ENCODE results near the gene STXBP1. TPM values are rescaled to one million over a fixed set of nuclear protein-coding genes. Genes with fewer than 3 reads are reported as not detected.

The STXBP1 gene
- total RNA-seq, 1 experiment from 2014 or later, result 10.9 TPM

- ChIA-PET POLR2A (ENCODE audit: low non-redundant PET) (interaction anchor here (0.5 to 0.6 kb wide), 2 partner anchors 187 to 427 kb away, joined by 4 to 6 read pairs; no protein-coding TSS in a partner anchor), CTCF (interaction anchor here (0.6 to 1.9 kb wide), 19 partner anchors 9 to 230 kb away, joined by 3 to 17 read pairs (median 5); partner anchors contain the start of genes PTRH1, ST6GALNAC4 and TTC16)
- Histone ChIP-seq H3K36me3 (ENCODE audit: insufficient read depth, low read length, poor library complexity, severe bottlenecking) (no peaks in the 10 kb centered on the region), H3K9me3 (ENCODE audit: low read depth, low read length, poor library complexity, severe bottlenecking) (no peaks in the 10 kb centered on the region), H3K27me3 (replicated peaks; ENCODE audit: insufficient read depth, low read depth, low read length, poor library complexity) (no peaks in the 10 kb centered on the region), H3K27ac (ENCODE audit: low read depth, low read length, poor library complexity, severe bottlenecking) (peak within 1 kb of the TSS; percentile 83), H3K4me1 (ENCODE audit: insufficient read depth, low read length, poor library complexity, severe bottlenecking) (peaks cover 10% of the 10 kb centered on the region), H3K4me3 (ENCODE audit: low read depth, low read length, poor library complexity, severe bottlenecking) (peak within 1 kb of the TSS; percentile 69)
- peak; percentile 98 for TF ChIP-seq CTCF (conservative IDR thresholded peaks at IDR 0.05; ENCODE audit: low read depth, low read length)
- no peak for TF ChIP-seq EZH2 (IDR thresholded peaks at IDR 0.05; ENCODE audit: borderline replicate concordance, low read depth, low read length, poor library complexity, severe bottlenecking)
- peak; percentile 99 for DNase-seq (ENCODE audit: low spot score)
- intact Hi-C loops (cut with micrococcal nuclease; ENCODE audit: unreplicated experiment), result loop anchor here (1.0 to 2.0 kb wide), 5 partner anchors 50 to 231 kb away; no protein-coding TSS in a partner anchor
- BruUV-seq (replicated peaks), result no TSS peak
Observed at GRCh38 chr9:127734747-127735529, 122.9 kb downstream of the STXBP1 start, which contains the start of gene TOR2A. TSS of gene TOR2A (minus strand) at chr9:127735294. CDS start at chr9:127735270, 24 bp downstream.

- no peaks in the 10 kb centered on the region for H3K27me3 ChIP-seq (replicated peaks; ENCODE audit: insufficient read depth, low read depth, low read length, poor library complexity)
- TF ChIP-seq CTCF (conservative IDR thresholded peaks at IDR 0.05; ENCODE audit: low read depth, low read length) (no peak), EZH2 (IDR thresholded peaks at IDR 0.05; ENCODE audit: borderline replicate concordance, low read depth, low read length, poor library complexity, severe bottlenecking) (no peak)
- H3K27ac ChIP-seq (ENCODE audit: low read depth, low read length, poor library complexity, severe bottlenecking), result no peak overlapping the region
- CTCF ChIA-PET, result interaction anchor here (0.8 to 1.9 kb wide), 6 partner anchors 20 to 186 kb away, joined by 4 to 17 read pairs (median 6); partner anchors contain the start of genes PTRH1, ST6GALNAC4 and TTC16
- intact Hi-C loops (cut with micrococcal nuclease; ENCODE audit: unreplicated experiment), result loop anchor here (1.0 to 2.0 kb wide), 3 partner anchors 50 to 185 kb away; no protein-coding TSS in a partner anchor
- BruUV-seq (replicated peaks), result no TSS peak
- H3K4me1 ChIP-seq (ENCODE audit: insufficient read depth, low read length, poor library complexity, severe bottlenecking), result peaks cover 10% of the 10 kb centered on the region
- H3K9me3 ChIP-seq (ENCODE audit: low read depth, low read length, poor library complexity, severe bottlenecking), result no peaks in the 10 kb centered on the region
- no peaks in the 10 kb centered on the region for H3K36me3 ChIP-seq (ENCODE audit: insufficient read depth, low read length, poor library complexity, severe bottlenecking)
- H3K4me3 ChIP-seq (ENCODE audit: low read depth, low read length, poor library complexity, severe bottlenecking), result peak overlapping the region; percentile 69
- POLR2A ChIA-PET (ENCODE audit: low non-redundant PET), result no interaction called here
- DNase-seq (ENCODE audit: low spot score), result no peak
Observed at GRCh38 chr9:127735530-127736185, 123.6 kb downstream of the STXBP1 start.

- ChIA-PET POLR2A (ENCODE audit: low non-redundant PET) (no interaction called here), CTCF (no interaction called here)
- Histone ChIP-seq H3K36me3 (ENCODE audit: insufficient read depth, low read length, poor library complexity, severe bottlenecking) (no peaks in the 10 kb centered on the region), H3K9me3 (ENCODE audit: low read depth, low read length, poor library complexity, severe bottlenecking) (no peaks in the 10 kb centered on the region), H3K27ac (ENCODE audit: low read depth, low read length, poor library complexity, severe bottlenecking) (no peak overlapping the region), H3K4me1 (ENCODE audit: insufficient read depth, low read length, poor library complexity, severe bottlenecking) (peaks cover 10% of the 10 kb centered on the region), H3K4me3 (ENCODE audit: low read depth, low read length, poor library complexity, severe bottlenecking) (no peak overlapping the region), H3K27me3 (replicated peaks; ENCODE audit: insufficient read depth, low read depth, low read length, poor library complexity) (no peaks in the 10 kb centered on the region)
- BruUV-seq (replicated peaks), result no TSS peak
- DNase-seq (ENCODE audit: low spot score), result no peak
- TF ChIP-seq EZH2 (IDR thresholded peaks at IDR 0.05; ENCODE audit: borderline replicate concordance, low read depth, low read length, poor library complexity, severe bottlenecking) (no peak), CTCF (conservative IDR thresholded peaks at IDR 0.05; ENCODE audit: low read depth, low read length) (no peak)
- intact Hi-C loops (cut with micrococcal nuclease; ENCODE audit: unreplicated experiment), result no loop called here
Observed at GRCh38 chr9:127738666-127739065, 126.6 kb downstream of the STXBP1 start.
